GM18517 (cell line): ENCODE data around the gene B3GNT7.
"Not testable (repeated sequence)": the region's sequence is repeated elsewhere in the genome, so short reads cannot be mapped to it uniquely, and the experiment has no call there.

Source experiments
- ATAC-seq: cut with Tn5 transposase; IDR thresholded peaks from one replicate; pipeline ENCODE4 v1.9.1; 2021; ENCODE audit warnings: mild to moderate bottlenecking, moderate library complexity; ENCODE audit not compliant: unreplicated experiment

Gene B3GNT7

GRCh38 chr2:231395188-231396057 is at the start of gene B3GNT7:
B3GNT7 (plus strand) TSS chr2:231395710; CDS start chr2:231395804, 94 bp downstream.
- no peak for ATAC-seq

- ATAC-seq: no peak
These were observed 48.4 kb upstream of the B3GNT7 start for GRCh38 chr2:231347081-231347480.

DNA sequence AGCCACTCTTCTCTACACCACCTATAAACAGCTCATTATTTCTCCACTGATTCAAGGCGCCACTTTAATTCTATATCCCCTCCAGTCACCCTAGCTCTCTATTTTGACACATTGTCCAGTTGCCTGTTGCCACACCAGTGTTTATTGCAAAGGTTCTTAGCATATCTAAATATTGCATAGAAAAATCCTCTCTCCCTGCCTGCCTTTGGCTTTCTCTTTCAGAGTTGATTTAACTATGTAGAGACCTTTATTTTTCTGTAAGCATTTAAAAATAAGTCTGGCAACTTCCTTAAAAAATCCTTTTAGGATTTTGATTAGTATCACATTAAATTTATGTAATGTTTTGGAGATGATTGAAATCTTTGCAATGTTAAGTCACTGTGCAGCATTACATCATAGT is 47.9 kb upstream of the B3GNT7 start:
- ATAC-seq: no peak

DNA sequence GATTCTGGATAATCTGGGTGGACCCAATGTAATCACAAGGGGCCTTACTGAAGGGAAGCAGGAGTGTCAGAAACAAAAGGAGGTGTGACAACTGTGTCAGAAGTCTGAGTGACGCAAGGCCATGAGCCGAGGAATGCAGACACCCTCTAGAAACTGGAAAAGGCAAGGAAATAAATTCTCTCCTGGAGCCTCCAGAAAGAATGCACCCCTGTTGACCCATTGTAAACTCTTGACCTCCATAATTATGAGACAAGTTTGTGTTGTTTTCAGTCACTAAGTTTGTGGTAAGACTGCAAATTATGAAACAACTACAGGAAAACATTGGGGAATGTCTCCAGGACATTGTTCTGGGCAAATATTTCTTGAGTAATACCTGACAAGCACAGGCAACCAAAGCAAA is 47.3 kb upstream of the B3GNT7 start:
- no peak for ATAC-seq

DNA sequence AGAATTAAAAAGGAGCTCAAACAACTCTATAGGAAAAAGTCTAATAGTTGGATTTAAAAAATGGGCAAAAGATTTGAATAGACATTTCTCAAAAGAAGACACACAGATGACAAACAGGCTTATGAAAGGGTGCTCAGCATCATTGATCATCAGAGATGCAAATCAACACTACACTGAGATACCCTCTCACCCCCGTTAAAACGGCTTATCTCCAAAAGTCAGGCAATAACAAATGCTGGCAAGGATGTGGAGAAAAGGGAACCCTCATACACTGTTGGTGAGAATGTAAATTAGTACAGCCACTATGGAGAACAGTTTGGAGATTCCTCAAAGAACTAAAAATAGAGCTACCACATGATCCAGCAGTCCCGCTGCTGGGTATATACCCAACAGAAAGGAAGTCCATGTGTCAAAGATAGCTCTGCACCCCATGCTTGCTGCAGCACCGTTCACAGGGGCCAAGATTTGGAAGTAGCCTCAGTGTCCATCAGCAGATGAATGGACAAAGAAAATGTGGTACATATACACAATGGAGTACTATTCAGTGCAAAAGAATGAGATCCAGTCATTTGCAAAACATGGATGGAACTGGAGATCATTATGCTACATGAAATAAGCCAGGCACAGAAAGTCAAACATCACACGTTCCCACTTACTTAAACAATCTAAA is 46.7 kb upstream of the B3GNT7 start:
- no peak for ATAC-seq

DNA sequence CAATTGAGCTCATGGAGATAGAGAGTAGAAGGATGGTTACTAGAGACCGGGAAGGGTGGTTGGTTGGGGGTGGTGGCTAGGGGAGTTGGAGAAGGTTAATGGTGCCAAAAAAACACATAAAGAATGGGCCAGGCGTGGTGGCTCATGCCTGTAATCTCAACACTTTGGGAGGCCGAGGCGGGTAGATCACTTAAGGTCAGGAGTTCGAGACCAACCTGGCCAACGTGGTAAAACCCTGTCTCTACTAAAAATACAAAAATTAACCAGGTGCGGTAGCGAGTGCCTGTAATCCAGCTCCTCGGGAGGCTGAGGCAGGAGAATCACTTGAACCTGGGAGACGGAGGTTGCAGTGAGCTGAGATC is 46.2 kb upstream of the B3GNT7 start:
- ATAC-seq: not testable (repeated sequence)

DNA sequence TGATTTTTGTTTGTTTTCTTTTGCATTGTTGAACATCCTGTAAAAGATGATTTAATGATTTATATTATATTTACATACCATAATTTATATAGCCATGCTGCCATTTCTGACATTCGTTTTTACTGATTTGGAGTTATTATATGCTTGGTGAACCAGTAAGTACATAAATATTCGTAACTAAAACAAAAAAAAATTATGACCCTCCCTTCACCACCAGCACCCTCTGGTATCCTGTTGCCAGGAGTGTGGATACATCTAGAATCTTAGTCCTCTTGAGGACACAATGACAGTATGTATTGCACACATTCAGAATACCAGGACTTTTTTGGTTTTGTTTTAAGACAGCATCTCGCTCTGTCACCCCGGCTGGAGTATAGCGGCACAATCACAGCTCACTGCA is 43.9 kb upstream of the B3GNT7 start:
- ATAC-seq: no peak

DNA sequence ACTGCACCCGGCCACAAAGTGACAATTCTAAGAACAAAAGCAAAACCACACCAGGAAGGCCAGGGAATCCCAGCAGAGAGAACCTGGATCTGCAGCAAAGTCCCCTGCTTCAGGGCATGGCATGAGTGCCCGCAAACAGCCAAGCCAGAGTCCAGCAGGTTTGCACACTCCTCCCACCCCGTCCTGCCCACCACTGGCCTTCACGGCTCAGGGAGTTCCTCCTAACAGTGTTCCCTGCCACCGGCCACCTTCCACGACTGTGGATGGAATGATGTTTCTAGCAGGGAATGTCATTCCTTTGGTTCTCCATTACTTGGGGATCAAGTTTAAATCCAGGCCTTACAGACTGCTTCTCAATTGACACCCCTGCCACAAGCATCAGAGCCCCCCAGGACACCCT is 42.0 kb upstream of the B3GNT7 start:
- no peak for ATAC-seq

DNA sequence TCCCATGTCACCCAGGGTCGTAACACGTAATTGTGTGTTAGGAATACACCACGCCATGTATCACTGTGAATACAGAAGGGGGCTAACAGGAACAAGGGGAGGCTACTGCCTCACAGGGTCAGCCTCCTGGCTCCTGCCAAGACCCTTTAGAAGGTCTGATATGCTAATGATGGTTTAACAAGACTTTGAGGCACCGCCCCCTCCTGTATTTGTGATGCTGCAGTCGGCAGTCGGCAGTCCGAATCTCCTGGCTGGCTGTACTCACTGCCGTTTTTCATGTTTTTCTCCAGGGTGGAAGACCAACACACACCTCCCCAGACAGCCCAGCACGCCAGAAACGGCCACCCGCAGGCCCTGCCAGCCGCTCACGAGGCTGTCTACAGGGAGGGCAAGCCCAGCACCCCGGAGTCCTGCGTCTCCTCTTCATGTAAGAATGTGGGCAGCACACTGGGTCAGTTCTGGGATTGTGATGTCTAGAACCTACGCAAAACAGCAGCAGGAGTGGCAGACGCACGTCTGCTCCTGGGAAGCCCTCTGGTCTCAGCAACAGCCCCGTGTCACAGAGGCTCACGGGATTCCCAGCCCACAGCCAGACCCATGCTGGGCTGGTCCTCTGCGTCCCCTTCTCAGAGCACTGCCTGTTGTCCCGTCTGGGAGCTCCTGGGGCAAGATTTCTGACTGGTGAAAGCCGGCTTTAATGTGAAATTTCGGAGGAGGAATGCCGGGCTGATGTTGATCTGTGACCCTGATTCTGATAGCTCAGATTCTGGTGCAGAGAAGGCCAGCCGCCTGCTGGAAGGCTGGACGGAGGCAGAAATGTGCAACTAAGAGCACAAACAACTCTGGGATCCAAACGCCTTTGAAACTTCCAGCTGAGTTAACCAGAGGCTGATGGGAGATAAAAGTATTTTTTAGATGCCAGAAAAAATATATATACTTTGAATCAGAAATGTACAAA is 39.7 kb upstream of the B3GNT7 start:
- no peak for ATAC-seq

GRCh38 chr2:231356466-231356844 is 39.1 kb upstream of the B3GNT7 start:
- ATAC-seq: no peak

DNA sequence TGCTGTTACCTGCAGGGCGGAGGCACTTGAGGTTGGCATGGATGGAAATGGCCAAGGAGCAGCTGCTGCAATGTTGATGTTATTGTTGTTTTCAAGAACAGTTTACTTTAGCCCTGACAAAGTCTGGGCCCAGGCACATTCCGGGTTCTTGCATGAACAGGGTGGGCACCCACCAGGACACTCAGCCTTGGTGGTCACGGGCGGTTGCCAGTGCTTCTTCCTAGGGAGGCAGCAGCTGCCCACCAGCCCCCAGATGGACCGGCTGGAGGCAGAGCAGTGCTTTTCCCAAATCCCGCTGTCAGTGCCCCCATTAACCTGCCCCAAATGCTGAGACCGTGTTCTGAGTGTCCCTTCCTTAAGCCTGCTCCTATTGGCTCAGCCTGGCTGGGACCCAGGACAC is 38.5 kb upstream of the B3GNT7 start:
- no peak for ATAC-seq

DNA sequence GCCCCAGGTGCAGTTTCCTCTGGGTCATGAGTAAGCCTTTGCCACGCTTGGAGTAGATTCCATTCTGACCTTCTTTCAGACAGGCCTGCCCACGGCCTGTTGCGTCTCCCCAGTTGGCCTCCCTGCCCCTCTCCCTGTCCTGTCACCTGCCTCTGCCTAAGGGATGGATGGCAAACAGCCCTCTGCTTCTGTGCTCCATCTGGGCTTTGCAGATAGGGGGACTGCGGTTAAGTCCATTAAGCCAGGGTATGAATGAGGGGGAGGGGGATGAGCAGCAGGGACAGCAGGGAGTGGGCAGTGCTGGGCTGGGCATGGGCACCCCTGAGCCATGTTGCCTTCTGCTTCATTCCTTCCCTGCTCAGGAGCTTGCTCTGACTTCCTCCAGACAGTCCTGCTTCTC is 37.6 kb upstream of the B3GNT7 start:
- ATAC-seq: no peak

DNA sequence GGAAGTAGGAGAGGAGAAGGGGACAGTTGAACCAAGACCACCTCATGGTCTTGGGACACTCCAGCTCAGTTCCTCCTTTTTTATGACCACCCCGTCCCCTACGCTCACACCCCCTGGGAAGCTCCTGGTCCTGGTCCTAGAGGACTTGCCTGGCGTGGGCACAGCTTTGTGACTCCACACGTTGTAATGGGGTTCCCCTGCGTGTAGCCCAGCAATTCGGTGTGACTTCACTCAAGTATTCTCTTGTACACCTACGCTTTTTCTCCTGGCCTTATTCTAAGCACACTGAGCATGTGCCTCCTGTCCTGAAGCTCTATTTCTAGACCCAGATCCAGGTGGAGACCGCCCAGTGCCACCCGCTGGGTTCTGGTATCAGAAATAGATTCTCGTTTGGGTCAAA is 36.1 kb upstream of the B3GNT7 start:
- no peak for ATAC-seq

DNA sequence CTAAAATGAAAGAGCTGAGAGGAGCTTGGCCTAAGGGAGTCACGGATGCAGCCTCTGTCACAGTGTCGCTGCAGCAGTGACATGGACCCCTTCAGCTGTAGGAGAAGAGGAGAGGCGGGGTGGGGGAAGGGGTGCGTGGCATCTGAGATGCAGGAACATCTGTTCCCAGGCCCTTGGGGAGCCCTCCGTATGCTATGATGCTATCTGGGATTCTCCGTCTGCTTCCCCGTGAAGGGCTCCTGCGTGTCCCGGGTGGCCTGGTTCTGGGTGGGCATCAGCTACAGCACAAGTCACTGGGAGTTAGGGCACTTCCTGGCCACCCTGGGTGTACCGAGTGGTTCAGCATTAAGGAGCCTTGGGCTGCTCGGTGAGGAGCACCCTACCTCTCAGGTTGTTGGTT is 35.6 kb upstream of the B3GNT7 start:
- ATAC-seq: no peak

DNA sequence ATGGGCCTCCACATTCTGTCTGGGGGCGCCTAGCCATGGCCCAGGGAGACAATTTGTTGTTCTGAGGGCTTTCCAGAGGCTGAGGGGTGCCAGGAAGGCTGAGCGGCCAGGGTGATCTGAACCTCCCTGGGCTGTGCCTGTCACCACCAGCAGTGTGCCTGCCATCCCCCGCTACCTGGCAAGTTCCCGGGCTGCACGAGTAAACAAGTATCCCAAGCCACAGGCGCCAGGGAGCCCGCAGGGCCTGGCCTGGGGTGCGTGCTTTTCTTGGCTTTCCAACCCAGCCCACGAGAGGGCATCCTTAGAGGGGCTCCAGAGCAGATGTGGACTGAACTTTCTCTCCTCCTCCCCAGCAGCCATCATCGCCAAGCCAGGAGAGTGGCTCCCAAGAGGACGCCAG is 35.1 kb upstream of the B3GNT7 start:
- ATAC-seq: no peak

DNA sequence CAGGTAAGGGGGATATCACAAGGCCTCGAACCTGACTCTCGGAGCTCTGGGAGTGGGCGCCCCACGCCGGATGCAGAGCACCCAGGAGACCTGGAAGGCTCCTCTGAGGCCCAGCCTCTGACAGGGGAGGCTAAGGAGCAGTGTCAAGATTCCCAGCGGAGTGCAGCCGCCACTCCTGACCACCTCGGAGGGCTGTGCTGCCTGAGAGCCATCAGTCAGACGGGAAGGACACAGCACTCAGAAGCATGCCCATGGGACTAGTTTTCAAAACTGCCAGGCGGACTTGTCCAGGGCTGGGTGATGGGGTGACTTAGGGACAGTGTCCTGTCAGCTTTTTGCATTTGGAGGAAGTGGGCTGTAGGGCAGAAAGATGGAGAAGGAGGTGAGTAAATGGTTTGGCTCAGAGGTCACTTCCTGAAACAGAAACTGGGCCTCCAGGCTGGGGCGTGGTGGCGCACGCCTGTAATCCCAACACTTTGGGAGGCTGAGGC is 34.6 kb upstream of the B3GNT7 start:
- ATAC-seq: no peak

GRCh38 chr2:231361701-231362554 is 33.6 kb upstream of the B3GNT7 start:
- ATAC-seq: peak; percentile 94

- ATAC-seq: no peak
These were observed 32.8 kb upstream of the B3GNT7 start for GRCh38 chr2:231362555-231363184.

DNA sequence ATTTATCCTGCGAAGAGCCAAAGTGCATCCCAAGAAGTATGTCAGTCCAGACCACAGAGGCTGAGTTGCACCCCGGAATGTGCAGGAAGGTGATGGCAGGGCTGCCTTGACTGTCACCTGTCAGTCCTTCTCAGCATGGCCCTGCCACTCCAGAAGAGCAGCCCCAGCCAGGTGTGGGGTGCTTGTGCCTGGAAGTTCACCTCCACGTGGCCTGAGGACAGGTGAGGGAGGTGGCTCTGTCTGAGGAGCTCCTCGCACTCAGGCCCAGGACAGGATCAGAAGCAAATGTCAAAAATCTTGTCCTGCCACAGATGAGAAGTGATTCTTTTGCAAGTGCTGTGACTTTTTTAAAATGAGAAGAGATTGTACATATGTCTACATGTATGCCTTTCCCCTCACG is 31.4 kb upstream of the B3GNT7 start:
- ATAC-seq: no peak
